ENCODE data around the gene ARHGAP1.
A peak's percentile ranks its signal among the peaks of the same experiment; 100 is the strongest.
"Not testable (repeated sequence)": the region's sequence is repeated elsewhere in the genome, so short reads cannot be mapped to it uniquely, and the experiment has no call there.

Gene ARHGAP1

GRCh38 chr11:46717825-46718154 is 17.4 kb upstream of the ARHGAP1 start:
- not testable (repeated sequence) for H3K4me1 Mint-ChIP-seq; DNase-seq; H3K4me3 Mint-ChIP-seq; ATAC-seq; H3K27ac Mint-ChIP-seq; H3K9me3 Mint-ChIP-seq; H3K36me3 Mint-ChIP-seq (ENCODE audit: low read depth); H3K27me3 Mint-ChIP-seq

GRCh38 chr11:46712874-46713576 is 12.6 kb upstream of the ARHGAP1 start:
- no peaks in the 10 kb centered on the region for H3K27me3 Mint-ChIP-seq
- H3K9me3 Mint-ChIP-seq, result no peaks in the 10 kb centered on the region
- no peak for ATAC-seq
- no peaks in the 10 kb centered on the region for H3K36me3 Mint-ChIP-seq (ENCODE audit: low read depth)
- no peak overlapping the region for H3K27ac Mint-ChIP-seq
- H3K4me1 Mint-ChIP-seq, result peaks cover 6% of the 10 kb centered on the region
- DNase-seq, result no peak
- H3K4me3 Mint-ChIP-seq, result no peak overlapping the region

GRCh38 chr11:46711303-46711702 is 10.9 kb upstream of the ARHGAP1 start:
- ATAC-seq (no peak), DNase-seq (no peak)
- Mint-ChIP-seq H3K27ac (no peak overlapping the region), H3K36me3 (ENCODE audit: low read depth) (peaks cover 14% of the 10 kb centered on the region), H3K4me3 (no peak overlapping the region), H3K4me1 (peaks cover 9% of the 10 kb centered on the region), H3K9me3 (no peaks in the 10 kb centered on the region), H3K27me3 (no peaks in the 10 kb centered on the region)

- Mint-ChIP-seq H3K27me3 (no peaks in the 10 kb centered on the region), H3K36me3 (ENCODE audit: low read depth) (peaks cover 14% of the 10 kb centered on the region), H3K4me1 (peaks cover 9% of the 10 kb centered on the region), H3K27ac (no peak overlapping the region), H3K9me3 (no peaks in the 10 kb centered on the region), H3K4me3 (no peak overlapping the region)
- ATAC-seq (no peak), DNase-seq (no peak)
Measured at GRCh38 chr11:46710821-46711269, 10.4 kb upstream of the ARHGAP1 start.

GRCh38 chr11:46709351-46709750 is 8.9 kb upstream of the ARHGAP1 start:
- not testable (repeated sequence) for ATAC-seq, DNase-seq, H3K4me3 Mint-ChIP-seq, H3K27me3 Mint-ChIP-seq, H3K27ac Mint-ChIP-seq, H3K9me3 Mint-ChIP-seq, H3K4me1 Mint-ChIP-seq
- H3K36me3 Mint-ChIP-seq (ENCODE audit: low read depth), result peaks cover 18% of the 10 kb centered on the region

- Mint-ChIP-seq H3K36me3 (ENCODE audit: low read depth) (peaks cover 27% of the 10 kb centered on the region), H3K27me3 (no peaks in the 10 kb centered on the region), H3K4me3 (no peak overlapping the region), H3K4me1 (peaks cover 19% of the 10 kb centered on the region), H3K27ac (no peak overlapping the region), H3K9me3 (no peaks in the 10 kb centered on the region)
- ATAC-seq (no peak), DNase-seq (no peak)
Measured at GRCh38 chr11:46706886-46707285, 6.5 kb upstream of the ARHGAP1 start.

- Mint-ChIP-seq H3K9me3 (no peaks in the 10 kb centered on the region), H3K36me3 (ENCODE audit: low read depth) (peaks cover 36% of the 10 kb centered on the region), H3K4me3 (no peak overlapping the region), H3K27me3 (no peaks in the 10 kb centered on the region), H3K27ac (no peak overlapping the region), H3K4me1 (peaks cover 33% of the 10 kb centered on the region)
- no peak for DNase-seq
- ATAC-seq, result no peak
Measured at GRCh38 chr11:46705070-46705688, 4.8 kb upstream of the ARHGAP1 start.

- Mint-ChIP-seq H3K27me3 (no peaks in the 10 kb centered on the region), H3K9me3 (no peaks in the 10 kb centered on the region), H3K36me3 (ENCODE audit: low read depth) (peaks cover 22% of the 10 kb centered on the region), H3K4me1 (peaks cover 56% of the 10 kb centered on the region), H3K4me3 (peak overlapping the region; percentile 94), H3K27ac (peak overlapping the region; percentile 97)
- DNase-seq, result peak; percentile 11
- ATAC-seq, result no peak
Measured at GRCh38 chr11:46701078-46701654, 747 bp upstream of the ARHGAP1 start.

- Mint-ChIP-seq H3K36me3 (ENCODE audit: low read depth) (peaks cover 21% of the 10 kb centered on the region), H3K4me3 (peak overlapping the region; percentile 94), H3K4me1 (peaks cover 60% of the 10 kb centered on the region), H3K27me3 (no peaks in the 10 kb centered on the region), H3K9me3 (no peaks in the 10 kb centered on the region), H3K27ac (peak overlapping the region; percentile 46)
- DNase-seq, result no peak
- ATAC-seq, result no peak
Measured at GRCh38 chr11:46698597-46698996, 1.8 kb downstream of the ARHGAP1 start.

GRCh38 chr11:46697723-46698122 is 2.7 kb downstream of the ARHGAP1 start:
- H3K4me1 Mint-ChIP-seq, result peaks cover 51% of the 10 kb centered on the region
- H3K27ac Mint-ChIP-seq, result peak overlapping the region; percentile 59
- no peak overlapping the region for H3K4me3 Mint-ChIP-seq
- DNase-seq (no peak), ATAC-seq (no peak)
- H3K27me3 Mint-ChIP-seq, result no peaks in the 10 kb centered on the region
- peaks cover 16% of the 10 kb centered on the region for H3K36me3 Mint-ChIP-seq (ENCODE audit: low read depth)
- no peaks in the 10 kb centered on the region for H3K9me3 Mint-ChIP-seq

GRCh38 chr11:46697303-46697702 is 3.1 kb downstream of the ARHGAP1 start:
- Mint-ChIP-seq H3K9me3 (no peaks in the 10 kb centered on the region), H3K27ac (no peak overlapping the region), H3K4me3 (no peak overlapping the region), H3K36me3 (ENCODE audit: low read depth) (peaks cover 15% of the 10 kb centered on the region), H3K27me3 (no peaks in the 10 kb centered on the region), H3K4me1 (peaks cover 47% of the 10 kb centered on the region)
- no peak for DNase-seq
- no peak for ATAC-seq

- DNase-seq (no peak), ATAC-seq (no peak)
- no peak overlapping the region for H3K4me3 Mint-ChIP-seq
- no peaks in the 10 kb centered on the region for H3K9me3 Mint-ChIP-seq
- peaks cover 38% of the 10 kb centered on the region for H3K4me1 Mint-ChIP-seq
- no peak overlapping the region for H3K27ac Mint-ChIP-seq
- peaks cover 11% of the 10 kb centered on the region for H3K36me3 Mint-ChIP-seq (ENCODE audit: low read depth)
- no peaks in the 10 kb centered on the region for H3K27me3 Mint-ChIP-seq
Measured at GRCh38 chr11:46696212-46696558, 4.2 kb downstream of the ARHGAP1 start.

- H3K9me3 Mint-ChIP-seq, result no peaks in the 10 kb centered on the region
- peaks cover 34% of the 10 kb centered on the region for H3K4me1 Mint-ChIP-seq
- DNase-seq (no peak), ATAC-seq (no peak)
- H3K36me3 Mint-ChIP-seq (ENCODE audit: low read depth), result peaks cover 7% of the 10 kb centered on the region
- H3K27ac Mint-ChIP-seq, result no peak overlapping the region
- H3K27me3 Mint-ChIP-seq, result no peaks in the 10 kb centered on the region
- H3K4me3 Mint-ChIP-seq, result no peak overlapping the region
Measured at GRCh38 chr11:46695345-46696211, 4.8 kb downstream of the ARHGAP1 start.

- peaks cover 26% of the 10 kb centered on the region for H3K4me1 Mint-ChIP-seq
- peaks cover 5% of the 10 kb centered on the region for H3K36me3 Mint-ChIP-seq (ENCODE audit: low read depth)
Measured at GRCh38 chr11:46694607-46695006, 5.8 kb downstream of the ARHGAP1 start.

More at GRCh38 chr11:46694607-46695006, 5.8 kb downstream of the ARHGAP1 start:
- no peak for DNase-seq
- Mint-ChIP-seq H3K27me3 (no peaks in the 10 kb centered on the region), H3K4me3 (no peak overlapping the region), H3K27ac (no peak overlapping the region), H3K9me3 (no peaks in the 10 kb centered on the region)
- ATAC-seq, result no peak
